ENCODE data around the gene ENAH. TPM values are rescaled to one million over a fixed set of nuclear protein-coding genes. Genes with fewer than 3 reads are reported as not detected.

Gene ENAH
- total and polyA plus RNA-seq, 2 donors (not counting 1 experiment from before 2014, with no cell fraction given) = 85.0 to 210 TPM

DNA sequence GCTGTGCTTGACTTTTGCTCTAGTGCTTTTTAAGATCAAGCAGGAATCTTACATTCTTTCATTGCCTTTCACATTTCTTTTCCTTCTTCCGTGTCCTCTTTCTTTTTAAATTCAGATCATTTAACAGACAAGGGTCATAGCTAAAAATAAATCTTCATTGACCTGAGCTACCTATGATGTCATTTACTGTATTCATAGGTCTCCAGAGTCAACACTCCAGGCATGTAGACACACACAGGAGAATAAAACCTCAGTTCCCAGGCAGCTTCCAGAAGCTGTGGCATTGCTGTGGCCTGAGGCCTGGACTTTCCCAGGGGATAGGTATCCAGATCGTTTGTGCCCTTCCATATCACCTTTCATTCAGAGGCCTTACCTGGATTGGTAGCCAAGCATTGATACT, 38.5 kb upstream of the ENAH start:
- Histone ChIP-seq H4K20me1 (ENCODE audit: control insufficient read depth, extremely low read depth, insufficient read depth, low read length) (no peaks in the 10 kb centered on the region), H3K4me3 (replicated peaks in 1 of 4; ENCODE audit: control extremely low read depth in 1 of 4, insufficient read depth in 1 of 4, low read depth in 3 of 4, low read length in 4 of 4) (no peak overlapping the region), H3K79me2 (ENCODE audit: control insufficient read depth, insufficient read depth, low read length) (no peaks in the 10 kb centered on the region), H3K9me3 (ENCODE audit: control insufficient read depth, insufficient read depth, low read depth, low read length) (no peaks in the 10 kb centered on the region), H3K36me3 (ENCODE audit: control insufficient read depth, insufficient read depth, low read length) (no peaks in the 10 kb centered on the region), H3K9ac (ENCODE audit: insufficient read depth, low read length) (no peak overlapping the region), H2AFZ (ENCODE audit: low read length) (no peak overlapping the region), H3K27ac (ENCODE audit: insufficient read depth, low read length) (no peak overlapping the region), H3K4me1 (ENCODE audit: control insufficient read depth, extremely low read depth, insufficient read depth, low read length) (no peaks in the 10 kb centered on the region), H3K27me3 (ENCODE audit: control insufficient read depth, insufficient read depth, low read length) (no peaks in the 10 kb centered on the region), H3K4me2 (ENCODE audit: extremely low read depth, insufficient read depth, low read length) (no peak overlapping the region)
- DNase-seq (ENCODE audit: low read depth in 2 of 2) = peak in 1 of 2 donors; percentile 87
- TF ChIP-seq, protein P1, sequence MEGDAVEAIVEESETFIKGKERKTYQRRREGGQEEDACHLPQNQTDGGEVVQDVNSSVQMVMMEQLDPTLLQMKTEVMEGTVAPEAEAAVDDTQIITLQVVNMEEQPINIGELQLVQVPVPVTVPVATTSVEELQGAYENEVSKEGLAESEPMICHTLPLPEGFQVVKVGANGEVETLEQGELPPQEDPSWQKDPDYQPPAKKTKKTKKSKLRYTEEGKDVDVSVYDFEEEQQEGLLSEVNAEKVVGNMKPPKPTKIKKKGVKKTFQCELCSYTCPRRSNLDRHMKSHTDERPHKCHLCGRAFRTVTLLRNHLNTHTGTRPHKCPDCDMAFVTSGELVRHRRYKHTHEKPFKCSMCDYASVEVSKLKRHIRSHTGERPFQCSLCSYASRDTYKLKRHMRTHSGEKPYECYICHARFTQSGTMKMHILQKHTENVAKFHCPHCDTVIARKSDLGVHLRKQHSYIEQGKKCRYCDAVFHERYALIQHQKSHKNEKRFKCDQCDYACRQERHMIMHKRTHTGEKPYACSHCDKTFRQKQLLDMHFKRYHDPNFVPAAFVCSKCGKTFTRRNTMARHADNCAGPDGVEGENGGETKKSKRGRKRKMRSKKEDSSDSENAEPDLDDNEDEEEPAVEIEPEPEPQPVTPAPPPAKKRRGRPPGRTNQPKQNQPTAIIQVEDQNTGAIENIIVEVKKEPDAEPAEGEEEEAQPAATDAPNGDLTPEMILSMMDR (conservative IDR thresholded peaks at IDR 0.05 in 1 of 2, IDR thresholded peaks at IDR 0.05 in 1 of 2; ENCODE audit: low read depth in 1 of 2, low read length in 2 of 2) = no peak
- no peak for TF ChIP-seq EZH2 (IDR thresholded peaks at IDR 0.05; ENCODE audit: low read length, missing control alignments)

- DNase-seq (ENCODE audit: low read depth in 2 of 2) = peak in 1 of 2 donors; percentile 25
- no peaks in the 10 kb centered on the region for H3K79me2 ChIP-seq (ENCODE audit: control insufficient read depth, insufficient read depth, low read length)
- H2AFZ ChIP-seq (ENCODE audit: low read length) = no peak overlapping the region
- no peak overlapping the region for H3K27ac ChIP-seq (ENCODE audit: insufficient read depth, low read length)
- no peaks in the 10 kb centered on the region for H4K20me1 ChIP-seq (ENCODE audit: control insufficient read depth, extremely low read depth, insufficient read depth, low read length)
- H3K9ac ChIP-seq (ENCODE audit: insufficient read depth, low read length) = no peak overlapping the region
- TF ChIP-seq EZH2 (IDR thresholded peaks at IDR 0.05; ENCODE audit: low read length, missing control alignments) = no peak
- TF ChIP-seq, protein P1 (conservative IDR thresholded peaks at IDR 0.05 in 1 of 2, IDR thresholded peaks at IDR 0.05 in 1 of 2; ENCODE audit: low read depth in 1 of 2, low read length in 2 of 2) = no peak
- no peaks in the 10 kb centered on the region for H3K4me1 ChIP-seq (ENCODE audit: control insufficient read depth, extremely low read depth, insufficient read depth, low read length)
- no peaks in the 10 kb centered on the region for H3K36me3 ChIP-seq (ENCODE audit: control insufficient read depth, insufficient read depth, low read length)
- no peak overlapping the region for H3K4me3 ChIP-seq (replicated peaks in 1 of 4; ENCODE audit: control extremely low read depth in 1 of 4, insufficient read depth in 1 of 4, low read depth in 3 of 4, low read length in 4 of 4)
- no peak overlapping the region for H3K4me2 ChIP-seq (ENCODE audit: extremely low read depth, insufficient read depth, low read length)
- H3K9me3 ChIP-seq (ENCODE audit: control insufficient read depth, insufficient read depth, low read depth, low read length) = no peaks in the 10 kb centered on the region
- no peaks in the 10 kb centered on the region for H3K27me3 ChIP-seq (ENCODE audit: control insufficient read depth, insufficient read depth, low read length)
Observed at GRCh38 chr1:225689882-225690459, 37.0 kb upstream of the ENAH start.

GRCh38 chr1:225688345-225688744, 35.4 kb upstream of the ENAH start:
- H3K36me3 ChIP-seq (ENCODE audit: control insufficient read depth, insufficient read depth, low read length) = no peaks in the 10 kb centered on the region
- no peaks in the 10 kb centered on the region for H3K9me3 ChIP-seq (ENCODE audit: control insufficient read depth, insufficient read depth, low read depth, low read length)
- no peak overlapping the region for H3K4me3 ChIP-seq (replicated peaks in 1 of 4; ENCODE audit: control extremely low read depth in 1 of 4, insufficient read depth in 1 of 4, low read depth in 3 of 4, low read length in 4 of 4)
- no peak overlapping the region for H3K9ac ChIP-seq (ENCODE audit: insufficient read depth, low read length)
- no peak overlapping the region for H2AFZ ChIP-seq (ENCODE audit: low read length)
- TF ChIP-seq, protein P1 (conservative IDR thresholded peaks at IDR 0.05 in 1 of 2, IDR thresholded peaks at IDR 0.05 in 1 of 2; ENCODE audit: low read depth in 1 of 2, low read length in 2 of 2) = no peak
- no peak for TF ChIP-seq EZH2 (IDR thresholded peaks at IDR 0.05; ENCODE audit: low read length, missing control alignments)
- no peaks in the 10 kb centered on the region for H4K20me1 ChIP-seq (ENCODE audit: control insufficient read depth, extremely low read depth, insufficient read depth, low read length)
- DNase-seq (ENCODE audit: low read depth in 2 of 2) = no peak
- H3K27ac ChIP-seq (ENCODE audit: insufficient read depth, low read length) = no peak overlapping the region
- no peaks in the 10 kb centered on the region for H3K4me1 ChIP-seq (ENCODE audit: control insufficient read depth, extremely low read depth, insufficient read depth, low read length)
- no peak overlapping the region for H3K4me2 ChIP-seq (ENCODE audit: extremely low read depth, insufficient read depth, low read length)
- no peaks in the 10 kb centered on the region for H3K79me2 ChIP-seq (ENCODE audit: control insufficient read depth, insufficient read depth, low read length)
- peaks cover 2% of the 10 kb centered on the region for H3K27me3 ChIP-seq (ENCODE audit: control insufficient read depth, insufficient read depth, low read length)

All from fibroblast of lung (primary cell).